Measurements from ENCODE around the gene MYH15. TPM values are rescaled to one million over a fixed set of nuclear protein-coding genes. Genes with fewer than 3 reads are reported as not detected.

Gene MYH15
- polyA plus RNA-seq, 4 donors = 0.25 to 0.42 (median 0.27) TPM

DNA sequence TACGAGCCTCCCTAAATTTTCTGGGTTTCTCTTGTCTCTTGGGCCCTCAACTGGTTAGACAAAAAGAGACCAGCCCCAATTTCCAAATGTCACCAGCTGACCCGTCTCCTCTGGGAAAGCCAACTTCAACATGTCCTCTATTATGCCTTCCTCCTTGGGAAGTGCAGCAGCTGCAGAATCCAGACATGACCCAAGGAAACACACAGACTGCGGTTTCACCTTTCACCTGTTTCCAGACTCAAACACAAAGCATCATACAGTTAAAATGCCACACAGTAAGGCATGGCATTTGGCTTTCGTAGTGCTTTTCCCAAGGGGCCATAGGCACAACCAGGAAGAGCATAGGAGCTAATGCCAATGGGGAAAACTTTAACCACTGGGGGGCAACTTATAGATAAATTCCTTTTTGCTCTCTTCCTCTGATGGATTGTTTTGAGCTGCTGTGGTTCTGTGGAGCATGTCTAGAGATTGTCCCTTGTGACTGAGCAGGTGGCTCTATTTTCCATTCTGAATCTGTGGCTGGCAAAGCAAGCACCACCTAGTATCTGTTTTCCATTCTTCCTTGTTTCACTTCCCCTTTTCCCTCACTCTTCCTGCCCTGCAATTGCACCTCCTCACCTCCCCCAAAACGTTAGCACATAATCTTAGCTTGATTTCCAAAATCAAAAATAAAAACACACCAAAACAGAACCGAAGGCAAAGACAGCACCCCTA lies 164.7 kb downstream of the MYH15 start:
- DNase-seq (ENCODE audit: low read depth in 4 of 4, low spot score in 3 of 4) = no peak

DNA sequence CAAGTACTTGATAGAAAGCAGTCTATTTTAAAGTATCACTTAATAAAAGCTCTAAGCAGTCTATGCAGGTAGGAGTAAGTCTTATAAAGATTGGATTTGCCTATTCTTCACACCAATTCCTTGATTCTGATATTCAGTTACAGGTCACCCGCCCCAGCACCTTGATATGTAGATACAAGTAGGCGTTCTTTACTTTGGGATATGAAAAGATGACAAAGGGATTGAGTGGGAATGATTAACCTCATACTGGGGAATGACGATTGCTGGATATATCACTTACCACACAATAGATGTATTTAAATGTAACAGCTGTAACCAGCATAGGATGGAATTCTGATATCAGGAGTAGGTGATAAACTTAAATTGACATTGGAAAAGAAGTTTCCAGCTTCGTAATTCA lies 166.9 kb downstream of the MYH15 start:
- DNase-seq (ENCODE audit: low read depth in 4 of 4, low spot score in 3 of 4) = no peak

DNA sequence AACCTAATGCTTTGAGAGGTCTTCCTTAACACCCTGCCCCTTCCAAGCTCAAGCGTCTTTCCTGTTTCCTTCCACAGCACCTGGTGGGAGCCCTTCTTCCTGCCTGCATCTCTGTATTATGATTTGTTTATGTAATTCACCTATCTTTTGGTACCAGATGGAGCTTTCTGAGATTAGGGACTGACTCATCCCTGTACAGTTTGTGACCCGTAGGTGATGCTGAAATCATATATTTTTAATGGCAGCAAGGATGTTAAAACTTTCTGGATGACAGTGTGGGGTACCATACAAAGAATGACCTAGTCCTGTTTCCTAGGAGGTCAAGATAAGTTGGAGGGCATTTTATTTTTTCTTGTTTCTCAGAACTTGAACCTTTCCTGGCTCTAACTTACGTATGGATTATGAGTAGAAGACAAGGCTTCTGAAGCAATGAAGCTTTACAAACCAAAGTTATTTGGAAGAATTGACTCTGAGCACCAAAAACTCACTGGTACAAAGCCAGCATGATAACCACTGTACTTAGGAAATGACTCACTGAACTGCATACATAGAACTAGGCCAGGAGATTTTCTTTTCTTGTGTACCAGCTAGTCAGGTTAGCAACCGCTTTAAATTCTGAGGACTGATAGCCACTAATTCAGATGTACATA lies 167.4 kb downstream of the MYH15 start:
- no peak for DNase-seq (ENCODE audit: low read depth in 4 of 4, low spot score in 3 of 4)

DNA sequence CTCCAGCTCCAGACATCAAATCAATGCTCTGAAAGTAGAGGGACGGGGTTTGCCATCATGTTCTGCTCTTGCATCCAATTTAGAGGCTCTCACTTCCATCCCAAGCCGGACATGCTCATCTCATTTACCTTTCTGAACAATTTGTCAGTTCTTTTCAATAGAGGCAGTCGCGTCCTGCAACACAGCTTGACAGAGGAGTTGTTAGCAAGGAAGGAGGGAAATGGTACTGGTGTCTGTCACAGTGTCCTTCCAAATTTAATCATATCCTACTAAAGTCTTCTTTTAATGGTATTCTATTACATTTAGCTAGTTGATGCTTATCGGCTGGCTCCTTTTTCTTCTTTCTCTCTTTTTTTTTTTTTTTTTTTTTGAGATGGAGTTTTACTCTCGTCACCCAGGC lies 168.5 kb downstream of the MYH15 start:
- DNase-seq (ENCODE audit: low read depth in 4 of 4, low spot score in 3 of 4) = no peak

DNA sequence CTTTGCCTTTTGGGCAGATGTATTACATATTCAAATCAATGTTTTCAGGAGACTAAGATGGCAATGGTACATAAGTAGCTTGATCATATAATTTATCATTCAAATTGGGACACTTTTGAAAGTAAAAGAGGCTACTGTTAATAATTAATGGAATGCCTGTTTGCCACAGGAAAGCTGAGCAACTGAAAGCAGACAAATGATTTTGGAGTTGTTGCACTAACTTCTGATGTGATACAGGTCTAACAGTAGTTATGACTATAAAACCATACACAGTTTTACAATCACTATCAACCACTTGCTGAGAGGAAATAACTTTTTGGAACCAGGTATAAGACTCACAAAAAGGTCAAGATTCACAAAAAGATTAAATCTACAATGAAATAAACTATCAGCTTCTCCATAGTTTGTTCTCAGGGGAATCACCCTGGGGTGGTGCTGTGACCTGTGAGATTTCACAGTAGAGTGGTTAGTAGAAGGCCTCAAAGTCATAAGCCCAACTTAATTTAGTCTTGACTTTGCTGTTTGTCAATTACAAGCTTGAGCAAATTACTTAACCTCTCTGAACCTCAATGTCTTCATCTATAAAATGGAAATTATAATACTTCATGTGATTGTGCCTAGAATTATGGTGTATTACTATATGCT lies 171.4 kb downstream of the MYH15 start:
- DNase-seq (ENCODE audit: low read depth in 4 of 4, low spot score in 3 of 4) = no peak

DNA sequence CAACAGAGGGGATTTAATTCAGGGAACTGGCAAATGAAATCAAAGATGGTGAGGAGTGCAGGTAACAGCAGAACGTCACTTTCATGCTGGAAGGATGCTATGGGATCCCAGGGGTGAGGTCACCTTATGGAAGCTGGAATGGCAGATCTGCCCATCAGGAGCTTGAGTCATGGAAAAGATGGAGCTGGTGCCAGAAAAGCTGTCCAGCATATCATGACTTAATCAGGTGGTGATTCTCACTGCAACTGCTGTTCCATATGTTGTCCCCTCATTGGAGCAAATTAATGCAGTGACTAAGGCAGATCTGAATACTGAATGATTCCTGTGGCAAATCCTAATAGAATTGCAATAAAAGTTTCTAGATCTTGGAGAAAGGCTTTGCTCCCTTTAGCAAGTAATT lies 175.7 kb downstream of the MYH15 start:
- DNase-seq (ENCODE audit: low read depth in 4 of 4, low spot score in 3 of 4) = no peak

DNA sequence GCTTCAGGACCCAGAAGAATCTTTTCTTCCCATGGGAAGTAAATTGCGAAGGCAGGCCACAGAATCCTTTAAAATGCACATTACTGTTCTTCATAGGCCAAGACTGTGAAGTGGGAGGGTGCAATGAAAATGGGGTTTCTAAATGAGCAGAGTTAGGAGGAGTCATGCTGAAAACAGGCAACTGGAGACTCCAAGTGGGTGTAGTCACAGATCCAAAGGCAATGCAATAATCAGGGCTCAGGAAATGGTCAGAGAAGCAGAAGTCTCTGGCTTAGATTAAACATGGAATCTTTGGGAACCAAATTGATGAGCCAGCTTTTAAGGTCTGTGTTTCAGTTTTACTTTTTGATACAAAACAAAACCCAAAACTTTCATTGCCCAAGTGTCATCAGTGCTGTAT lies 176.4 kb downstream of the MYH15 start:
- no peak for DNase-seq (ENCODE audit: low read depth in 4 of 4, low spot score in 3 of 4)

DNA sequence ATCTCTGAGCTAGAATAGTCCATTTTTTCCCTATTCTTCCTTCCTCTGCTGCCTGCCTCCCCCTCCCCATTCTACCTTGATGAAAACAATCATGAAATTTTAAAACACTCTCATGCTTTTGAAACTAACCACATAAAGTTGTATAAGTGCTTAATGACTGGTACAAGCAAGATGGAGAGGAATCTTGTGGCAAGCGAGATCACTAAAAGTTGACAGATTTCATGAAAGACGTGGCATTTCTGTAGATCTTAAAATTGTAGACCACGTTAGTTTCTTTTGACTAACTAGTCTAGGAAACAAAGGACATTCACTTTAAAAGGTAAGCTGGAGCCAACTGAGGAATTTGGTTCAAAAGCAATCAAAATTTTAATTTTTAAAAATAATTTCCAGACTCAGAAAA lies 178.6 kb downstream of the MYH15 start:
- DNase-seq (ENCODE audit: low read depth in 4 of 4, low spot score in 3 of 4) = no peak

Other genes starting within 250 kb of the MYH15 start
- 10 to 100 TPM; 17.8 to 26.9 (median 19.6) TPM for gene HHLA2, start 214.0 kb downstream of the MYH15 start, polyA plus RNA-seq (ENCODE audit: insufficient read length in 4 of 4)
- 10 to 100 TPM; 17.2 to 20.7 (median 19.1) TPM for gene CIP2A, start 78.8 kb upstream of the MYH15 start, polyA plus RNA-seq (ENCODE audit: insufficient read length in 4 of 4)
- 10 to 100 TPM; 29.0 to 38.5 (median 33.9) TPM for gene DZIP3, start 79.1 kb upstream of the MYH15 start, polyA plus RNA-seq (ENCODE audit: insufficient read length in 4 of 4)
- not detected for gene RETNLB, start 246.8 kb upstream of the MYH15 start, polyA plus RNA-seq (ENCODE audit: insufficient read length in 4 of 4)

Data from right renal pelvis (tissue), 4 donors.